ENCODE results near the gene COX6B2. TPM values are rescaled to one million over a fixed set of nuclear protein-coding genes. Genes with fewer than 3 reads are reported as not detected.

COX6B2 gene
- total and polyA plus RNA-seq, 2 of the 13 experiments (the other 11 are each of a cell fraction or from before 2014, with no cell fraction given) = 0.21 TPM; not detected in 1

- TF ChIP-seq, protein P1, sequence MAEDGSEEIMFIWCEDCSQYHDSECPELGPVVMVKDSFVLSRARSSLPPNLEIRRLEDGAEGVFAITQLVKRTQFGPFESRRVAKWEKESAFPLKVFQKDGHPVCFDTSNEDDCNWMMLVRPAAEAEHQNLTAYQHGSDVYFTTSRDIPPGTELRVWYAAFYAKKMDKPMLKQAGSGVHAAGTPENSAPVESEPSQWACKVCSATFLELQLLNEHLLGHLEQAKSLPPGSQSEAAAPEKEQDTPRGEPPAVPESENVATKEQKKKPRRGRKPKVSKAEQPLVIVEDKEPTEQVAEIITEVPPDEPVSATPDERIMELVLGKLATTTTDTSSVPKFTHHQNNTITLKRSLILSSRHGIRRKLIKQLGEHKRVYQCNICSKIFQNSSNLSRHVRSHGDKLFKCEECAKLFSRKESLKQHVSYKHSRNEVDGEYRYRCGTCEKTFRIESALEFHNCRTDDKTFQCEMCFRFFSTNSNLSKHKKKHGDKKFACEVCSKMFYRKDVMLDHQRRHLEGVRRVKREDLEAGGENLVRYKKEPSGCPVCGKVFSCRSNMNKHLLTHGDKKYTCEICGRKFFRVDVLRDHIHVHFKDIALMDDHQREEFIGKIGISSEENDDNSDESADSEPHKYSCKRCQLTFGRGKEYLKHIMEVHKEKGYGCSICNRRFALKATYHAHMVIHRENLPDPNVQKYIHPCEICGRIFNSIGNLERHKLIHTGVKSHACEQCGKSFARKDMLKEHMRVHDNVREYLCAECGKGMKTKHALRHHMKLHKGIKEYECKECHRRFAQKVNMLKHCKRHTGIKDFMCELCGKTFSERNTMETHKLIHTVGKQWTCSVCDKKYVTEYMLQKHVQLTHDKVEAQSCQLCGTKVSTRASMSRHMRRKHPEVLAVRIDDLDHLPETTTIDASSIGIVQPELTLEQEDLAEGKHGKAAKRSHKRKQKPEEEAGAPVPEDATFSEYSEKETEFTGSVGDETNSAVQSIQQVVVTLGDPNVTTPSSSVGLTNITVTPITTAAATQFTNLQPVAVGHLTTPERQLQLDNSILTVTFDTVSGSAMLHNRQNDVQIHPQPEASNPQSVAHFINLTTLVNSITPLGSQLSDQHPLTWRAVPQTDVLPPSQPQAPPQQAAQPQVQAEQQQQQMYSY (CRISPR knock-in tag; IDR thresholded peaks at IDR 0.05) = no peak
- TF ChIP-seq KDM1A (CRISPR knock-in tag; IDR thresholded peaks at IDR 0.05) (0 out of 2 replicates have a peak, but pooled peaks have one; percentile 4), HMG20A (CRISPR knock-in tag; IDR thresholded peaks at IDR 0.05; ENCODE audit: borderline replicate concordance) (peak; percentile 11; the same call in 1 of the 2 replicates), CBX1 (IDR thresholded peaks at IDR 0.05; ENCODE audit: low read depth) (peak; percentile 29), PHF21A (CRISPR knock-in tag; IDR thresholded peaks at IDR 0.05) (peak; percentile 36; the same call in 1 of the 2 replicates), DDIT3 (CRISPR knock-in tag; IDR thresholded peaks at IDR 0.05) (no peak)
- TF ChIP-seq, protein P2, sequence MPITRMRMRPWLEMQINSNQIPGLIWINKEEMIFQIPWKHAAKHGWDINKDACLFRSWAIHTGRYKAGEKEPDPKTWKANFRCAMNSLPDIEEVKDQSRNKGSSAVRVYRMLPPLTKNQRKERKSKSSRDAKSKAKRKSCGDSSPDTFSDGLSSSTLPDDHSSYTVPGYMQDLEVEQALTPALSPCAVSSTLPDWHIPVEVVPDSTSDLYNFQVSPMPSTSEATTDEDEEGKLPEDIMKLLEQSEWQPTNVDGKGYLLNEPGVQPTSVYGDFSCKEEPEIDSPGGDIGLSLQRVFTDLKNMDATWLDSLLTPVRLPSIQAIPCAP (CRISPR knock-in tag; IDR thresholded peaks at IDR 0.05; ENCODE audit: low read depth) = no peak
- TF ChIP-seq, protein P3, sequence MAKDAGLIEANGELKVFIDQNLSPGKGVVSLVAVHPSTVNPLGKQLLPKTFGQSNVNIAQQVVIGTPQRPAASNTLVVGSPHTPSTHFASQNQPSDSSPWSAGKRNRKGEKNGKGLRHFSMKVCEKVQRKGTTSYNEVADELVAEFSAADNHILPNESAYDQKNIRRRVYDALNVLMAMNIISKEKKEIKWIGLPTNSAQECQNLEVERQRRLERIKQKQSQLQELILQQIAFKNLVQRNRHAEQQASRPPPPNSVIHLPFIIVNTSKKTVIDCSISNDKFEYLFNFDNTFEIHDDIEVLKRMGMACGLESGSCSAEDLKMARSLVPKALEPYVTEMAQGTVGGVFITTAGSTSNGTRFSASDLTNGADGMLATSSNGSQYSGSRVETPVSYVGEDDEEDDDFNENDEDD (CRISPR knock-in tag; IDR thresholded peaks at IDR 0.05; ENCODE audit: borderline replicate concordance) = peak; percentile 69
- TF ChIP-seq, protein P4, sequence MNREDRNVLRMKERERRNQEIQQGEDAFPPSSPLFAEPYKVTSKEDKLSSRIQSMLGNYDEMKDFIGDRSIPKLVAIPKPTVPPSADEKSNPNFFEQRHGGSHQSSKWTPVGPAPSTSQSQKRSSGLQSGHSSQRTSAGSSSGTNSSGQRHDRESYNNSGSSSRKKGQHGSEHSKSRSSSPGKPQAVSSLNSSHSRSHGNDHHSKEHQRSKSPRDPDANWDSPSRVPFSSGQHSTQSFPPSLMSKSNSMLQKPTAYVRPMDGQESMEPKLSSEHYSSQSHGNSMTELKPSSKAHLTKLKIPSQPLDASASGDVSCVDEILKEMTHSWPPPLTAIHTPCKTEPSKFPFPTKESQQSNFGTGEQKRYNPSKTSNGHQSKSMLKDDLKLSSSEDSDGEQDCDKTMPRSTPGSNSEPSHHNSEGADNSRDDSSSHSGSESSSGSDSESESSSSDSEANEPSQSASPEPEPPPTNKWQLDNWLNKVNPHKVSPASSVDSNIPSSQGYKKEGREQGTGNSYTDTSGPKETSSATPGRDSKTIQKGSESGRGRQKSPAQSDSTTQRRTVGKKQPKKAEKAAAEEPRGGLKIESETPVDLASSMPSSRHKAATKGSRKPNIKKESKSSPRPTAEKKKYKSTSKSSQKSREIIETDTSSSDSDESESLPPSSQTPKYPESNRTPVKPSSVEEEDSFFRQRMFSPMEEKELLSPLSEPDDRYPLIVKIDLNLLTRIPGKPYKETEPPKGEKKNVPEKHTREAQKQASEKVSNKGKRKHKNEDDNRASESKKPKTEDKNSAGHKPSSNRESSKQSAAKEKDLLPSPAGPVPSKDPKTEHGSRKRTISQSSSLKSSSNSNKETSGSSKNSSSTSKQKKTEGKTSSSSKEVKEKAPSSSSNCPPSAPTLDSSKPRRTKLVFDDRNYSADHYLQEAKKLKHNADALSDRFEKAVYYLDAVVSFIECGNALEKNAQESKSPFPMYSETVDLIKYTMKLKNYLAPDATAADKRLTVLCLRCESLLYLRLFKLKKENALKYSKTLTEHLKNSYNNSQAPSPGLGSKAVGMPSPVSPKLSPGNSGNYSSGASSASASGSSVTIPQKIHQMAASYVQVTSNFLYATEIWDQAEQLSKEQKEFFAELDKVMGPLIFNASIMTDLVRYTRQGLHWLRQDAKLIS (CRISPR knock-in tag; IDR thresholded peaks at IDR 0.05) = no peak
Observed at GRCh38 chr19:55339105-55339888, 15.2 kb downstream of the COX6B2 start, which contains the start of gene KMT5C (continued).

Data from HepG2 (cell line).